ENCODE data around the gene GTSF1L.

Gene GTSF1L

DNA sequence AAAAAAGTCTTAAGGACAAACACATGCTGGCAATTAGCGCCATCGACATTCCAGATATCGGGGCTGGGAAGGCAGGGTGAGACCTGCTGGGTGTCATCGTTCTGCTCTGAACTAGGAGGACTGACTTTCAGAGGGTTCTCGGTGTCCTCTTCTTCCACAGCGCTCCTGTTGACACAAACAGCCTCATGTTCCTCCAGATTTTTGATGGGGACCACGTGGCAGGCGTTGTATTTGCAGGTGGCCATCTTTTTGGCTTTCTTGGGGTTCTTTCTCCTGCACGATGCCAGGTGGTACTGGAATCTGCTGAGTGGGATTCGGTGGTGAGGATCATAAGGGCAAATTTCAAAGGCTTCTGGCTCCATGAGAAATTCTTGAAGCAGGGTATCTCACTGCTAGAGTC lies 469 bp downstream of the GTSF1L start:
- no peak for ATAC-seq
- TF ChIP-seq BACH2 (CRISPR knock-in tag; IDR thresholded peaks at IDR 0.05; ENCODE audit: borderline replicate concordance) = no peak
- no peak for TF ChIP-seq ISL1 (CRISPR knock-in tag; IDR thresholded peaks at IDR 0.05)
- no peak for TF ChIP-seq GLIS3 (CRISPR knock-in tag; IDR thresholded peaks at IDR 0.05)
- TF ChIP-seq OSR1 (CRISPR knock-in tag; IDR thresholded peaks at IDR 0.05) = no peak
- TF ChIP-seq RARB (CRISPR knock-in tag; IDR thresholded peaks at IDR 0.05) = no peak

DNA sequence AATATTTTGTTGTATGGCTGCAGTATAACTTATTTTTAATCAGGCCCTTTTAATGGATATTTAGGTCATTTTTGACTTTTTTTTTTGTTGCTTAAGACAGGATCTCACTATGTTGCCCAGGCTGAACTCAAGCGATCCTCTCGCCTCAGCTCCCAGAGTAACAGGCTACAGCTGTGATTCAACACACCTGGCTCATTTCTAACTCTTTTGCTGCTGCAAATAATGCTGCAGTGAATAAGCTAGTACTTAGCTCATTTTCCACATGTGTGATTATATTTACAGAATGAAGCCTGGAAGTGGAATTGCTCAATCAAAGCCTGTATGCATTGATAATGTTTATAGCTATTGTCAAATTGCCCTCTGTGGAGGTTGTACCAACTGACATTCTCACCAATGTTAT lies 1.1 kb downstream of the GTSF1L start:
- no peak for ATAC-seq
- no peak for TF ChIP-seq ZFP3 (CRISPR knock-in tag; IDR thresholded peaks at IDR 0.05)
- TF ChIP-seq ISL1 (CRISPR knock-in tag; IDR thresholded peaks at IDR 0.05) = no peak
- TF ChIP-seq ZNF70 (CRISPR knock-in tag; IDR thresholded peaks at IDR 0.05) = no peak
- TF ChIP-seq CREB5 (CRISPR knock-in tag; IDR thresholded peaks at IDR 0.05; ENCODE audit: low read depth) = no peak
- no peak for TF ChIP-seq GLIS3 (CRISPR knock-in tag; IDR thresholded peaks at IDR 0.05)
- no peak for TF ChIP-seq ZFP30 (CRISPR knock-in tag; IDR thresholded peaks at IDR 0.05)
- TF ChIP-seq ZNF8 (CRISPR knock-in tag; IDR thresholded peaks at IDR 0.05) = no peak
- TF ChIP-seq TOX (CRISPR knock-in tag; IDR thresholded peaks at IDR 0.05; ENCODE audit: borderline replicate concordance) = no peak
- TF ChIP-seq BACH2 (CRISPR knock-in tag; IDR thresholded peaks at IDR 0.05; ENCODE audit: borderline replicate concordance) = no peak
- no peak for TF ChIP-seq ZNF565 (CRISPR knock-in tag; conservative IDR thresholded peaks at IDR 0.05; ENCODE audit: low read depth)
- TF ChIP-seq PPARA (CRISPR knock-in tag; IDR thresholded peaks at IDR 0.05; ENCODE audit: borderline replicate concordance) = no peak
- TF ChIP-seq, protein P1, sequence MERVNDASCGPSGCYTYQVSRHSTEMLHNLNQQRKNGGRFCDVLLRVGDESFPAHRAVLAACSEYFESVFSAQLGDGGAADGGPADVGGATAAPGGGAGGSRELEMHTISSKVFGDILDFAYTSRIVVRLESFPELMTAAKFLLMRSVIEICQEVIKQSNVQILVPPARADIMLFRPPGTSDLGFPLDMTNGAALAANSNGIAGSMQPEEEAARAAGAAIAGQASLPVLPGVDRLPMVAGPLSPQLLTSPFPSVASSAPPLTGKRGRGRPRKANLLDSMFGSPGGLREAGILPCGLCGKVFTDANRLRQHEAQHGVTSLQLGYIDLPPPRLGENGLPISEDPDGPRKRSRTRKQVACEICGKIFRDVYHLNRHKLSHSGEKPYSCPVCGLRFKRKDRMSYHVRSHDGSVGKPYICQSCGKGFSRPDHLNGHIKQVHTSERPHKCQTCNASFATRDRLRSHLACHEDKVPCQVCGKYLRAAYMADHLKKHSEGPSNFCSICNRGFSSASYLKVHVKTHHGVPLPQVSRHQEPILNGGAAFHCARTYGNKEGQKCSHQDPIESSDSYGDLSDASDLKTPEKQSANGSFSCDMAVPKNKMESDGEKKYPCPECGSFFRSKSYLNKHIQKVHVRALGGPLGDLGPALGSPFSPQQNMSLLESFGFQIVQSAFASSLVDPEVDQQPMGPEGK (CRISPR knock-in tag; IDR thresholded peaks at IDR 0.05; ENCODE audit: borderline replicate concordance) = no peak
- no peak for TF ChIP-seq TCF4 (CRISPR knock-in tag; IDR thresholded peaks at IDR 0.05; ENCODE audit: borderline replicate concordance)
- TF ChIP-seq ARNTL (CRISPR knock-in tag; IDR thresholded peaks at IDR 0.05; ENCODE audit: borderline replicate concordance, low read depth) = no peak
- no peak for TF ChIP-seq SNAI2 (CRISPR knock-in tag; IDR thresholded peaks at IDR 0.05)
- no peak for TF ChIP-seq CSDC2 (CRISPR knock-in tag; IDR thresholded peaks at IDR 0.05)
- no peak for TF ChIP-seq OSR1 (CRISPR knock-in tag; IDR thresholded peaks at IDR 0.05)
- TF ChIP-seq RARB (CRISPR knock-in tag; IDR thresholded peaks at IDR 0.05) = no peak

DNA sequence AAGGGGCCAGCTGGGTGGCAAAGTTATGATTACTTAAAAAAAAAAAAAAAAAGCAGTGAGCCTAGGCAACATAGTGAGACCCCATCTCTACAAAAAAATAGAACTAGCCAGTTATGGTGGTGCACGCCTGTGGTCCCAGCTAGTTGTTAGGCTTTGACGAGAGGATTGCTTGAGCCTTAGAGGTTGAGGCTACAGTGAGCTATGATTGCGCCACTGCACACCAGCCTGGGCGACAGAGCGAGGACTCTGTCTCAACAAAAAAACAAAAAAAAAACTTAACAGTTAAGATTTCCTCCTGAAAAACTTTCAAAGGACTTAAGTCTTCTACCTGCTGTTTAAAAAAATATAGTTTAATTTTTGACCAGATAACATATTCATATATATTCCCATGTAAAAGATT lies 2.4 kb downstream of the GTSF1L start:
- no peak for ATAC-seq

DNA sequence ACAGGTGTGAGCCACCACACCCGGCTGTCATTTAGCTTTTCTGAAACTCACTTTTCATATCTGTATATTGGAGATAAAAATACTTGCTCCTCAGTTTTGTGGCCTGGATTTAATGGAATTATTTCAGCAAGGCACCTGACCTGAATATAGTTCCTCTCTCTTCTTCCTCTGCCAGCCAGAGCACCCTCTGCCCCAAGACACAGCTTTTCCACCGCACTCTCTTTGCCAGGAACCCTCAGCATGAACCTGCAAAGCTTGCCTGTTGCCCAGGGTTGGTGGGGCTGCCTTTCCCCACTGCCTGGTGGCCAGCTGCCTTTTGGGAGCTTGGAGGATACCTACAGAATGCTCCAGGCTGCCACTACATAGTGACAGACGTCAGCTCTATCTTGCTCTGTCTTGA lies 3.1 kb downstream of the GTSF1L start:
- TF ChIP-seq ZNF8 (CRISPR knock-in tag; IDR thresholded peaks at IDR 0.05) (no peak), ARNTL (CRISPR knock-in tag; IDR thresholded peaks at IDR 0.05; ENCODE audit: borderline replicate concordance, low read depth) (no peak), SNAI2 (CRISPR knock-in tag; IDR thresholded peaks at IDR 0.05) (no peak)
- no peak for ATAC-seq

More for the DNA sequence above, 2.4 kb downstream of the GTSF1L start:
- TF ChIP-seq CREB5 (CRISPR knock-in tag; IDR thresholded peaks at IDR 0.05; ENCODE audit: low read depth) = no peak

DNA sequence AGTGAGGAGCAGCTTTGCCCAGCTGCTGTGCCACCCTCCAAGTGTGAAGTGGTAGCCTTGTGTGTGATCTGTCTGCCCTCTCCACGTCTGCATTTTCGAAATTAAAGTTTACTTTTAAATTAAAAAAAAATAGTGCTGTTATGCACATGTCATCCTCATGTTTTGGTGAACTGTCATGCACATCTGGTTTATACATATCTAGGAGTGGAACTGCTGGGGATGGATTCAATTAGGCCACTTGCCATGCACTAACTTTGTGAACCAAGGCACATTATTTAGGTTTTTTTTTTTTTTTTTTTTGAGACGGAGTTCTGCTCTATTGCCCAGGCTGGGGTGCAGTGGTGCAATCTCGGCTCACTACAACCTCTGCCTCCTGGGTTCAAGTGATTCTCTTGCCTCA lies 3.6 kb downstream of the GTSF1L start:
- TF ChIP-seq ZNF70 (CRISPR knock-in tag; IDR thresholded peaks at IDR 0.05) (no peak), TCF4 (CRISPR knock-in tag; IDR thresholded peaks at IDR 0.05; ENCODE audit: borderline replicate concordance) (peak; percentile 28; the same call in 1 of the 2 replicates)
- ATAC-seq = no peak

GRCh38 chr20:43722153-43722505 lies 4.7 kb downstream of the GTSF1L start:
- ATAC-seq = no peak
- TF ChIP-seq BACH2 (CRISPR knock-in tag; IDR thresholded peaks at IDR 0.05; ENCODE audit: borderline replicate concordance) (no peak), GLIS3 (CRISPR knock-in tag; IDR thresholded peaks at IDR 0.05) (no peak), TCF4 (CRISPR knock-in tag; IDR thresholded peaks at IDR 0.05; ENCODE audit: borderline replicate concordance) (no peak), ESRRG (CRISPR knock-in tag; IDR thresholded peaks at IDR 0.05) (no peak), RARB (CRISPR knock-in tag; IDR thresholded peaks at IDR 0.05) (no peak), ZFP3 (CRISPR knock-in tag; IDR thresholded peaks at IDR 0.05) (no peak), ZC3H10 (CRISPR knock-in tag; IDR thresholded peaks at IDR 0.05) (no peak), ARNTL (CRISPR knock-in tag; IDR thresholded peaks at IDR 0.05; ENCODE audit: borderline replicate concordance, low read depth) (no peak), OSR1 (CRISPR knock-in tag; IDR thresholded peaks at IDR 0.05) (no peak), PPARA (CRISPR knock-in tag; IDR thresholded peaks at IDR 0.05; ENCODE audit: borderline replicate concordance) (no peak), CREB5 (CRISPR knock-in tag; IDR thresholded peaks at IDR 0.05; ENCODE audit: low read depth) (no peak), CSDC2 (CRISPR knock-in tag; IDR thresholded peaks at IDR 0.05) (no peak), SNAI2 (CRISPR knock-in tag; IDR thresholded peaks at IDR 0.05) (no peak)
- TF ChIP-seq, protein P2, sequence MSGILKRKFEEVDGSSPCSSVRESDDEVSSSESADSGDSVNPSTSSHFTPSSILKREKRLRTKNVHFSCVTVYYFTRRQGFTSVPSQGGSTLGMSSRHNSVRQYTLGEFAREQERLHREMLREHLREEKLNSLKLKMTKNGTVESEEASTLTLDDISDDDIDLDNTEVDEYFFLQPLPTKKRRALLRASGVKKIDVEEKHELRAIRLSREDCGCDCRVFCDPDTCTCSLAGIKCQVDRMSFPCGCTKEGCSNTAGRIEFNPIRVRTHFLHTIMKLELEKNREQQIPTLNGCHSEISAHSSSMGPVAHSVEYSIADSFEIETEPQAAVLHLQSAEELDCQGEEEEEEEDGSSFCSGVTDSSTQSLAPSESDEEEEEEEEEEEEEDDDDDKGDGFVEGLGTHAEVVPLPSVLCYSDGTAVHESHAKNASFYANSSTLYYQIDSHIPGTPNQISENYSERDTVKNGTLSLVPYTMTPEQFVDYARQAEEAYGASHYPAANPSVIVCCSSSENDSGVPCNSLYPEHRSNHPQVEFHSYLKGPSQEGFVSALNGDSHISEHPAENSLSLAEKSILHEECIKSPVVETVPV (CRISPR knock-in tag; IDR thresholded peaks at IDR 0.05) = no peak
- TF ChIP-seq, protein P3, sequence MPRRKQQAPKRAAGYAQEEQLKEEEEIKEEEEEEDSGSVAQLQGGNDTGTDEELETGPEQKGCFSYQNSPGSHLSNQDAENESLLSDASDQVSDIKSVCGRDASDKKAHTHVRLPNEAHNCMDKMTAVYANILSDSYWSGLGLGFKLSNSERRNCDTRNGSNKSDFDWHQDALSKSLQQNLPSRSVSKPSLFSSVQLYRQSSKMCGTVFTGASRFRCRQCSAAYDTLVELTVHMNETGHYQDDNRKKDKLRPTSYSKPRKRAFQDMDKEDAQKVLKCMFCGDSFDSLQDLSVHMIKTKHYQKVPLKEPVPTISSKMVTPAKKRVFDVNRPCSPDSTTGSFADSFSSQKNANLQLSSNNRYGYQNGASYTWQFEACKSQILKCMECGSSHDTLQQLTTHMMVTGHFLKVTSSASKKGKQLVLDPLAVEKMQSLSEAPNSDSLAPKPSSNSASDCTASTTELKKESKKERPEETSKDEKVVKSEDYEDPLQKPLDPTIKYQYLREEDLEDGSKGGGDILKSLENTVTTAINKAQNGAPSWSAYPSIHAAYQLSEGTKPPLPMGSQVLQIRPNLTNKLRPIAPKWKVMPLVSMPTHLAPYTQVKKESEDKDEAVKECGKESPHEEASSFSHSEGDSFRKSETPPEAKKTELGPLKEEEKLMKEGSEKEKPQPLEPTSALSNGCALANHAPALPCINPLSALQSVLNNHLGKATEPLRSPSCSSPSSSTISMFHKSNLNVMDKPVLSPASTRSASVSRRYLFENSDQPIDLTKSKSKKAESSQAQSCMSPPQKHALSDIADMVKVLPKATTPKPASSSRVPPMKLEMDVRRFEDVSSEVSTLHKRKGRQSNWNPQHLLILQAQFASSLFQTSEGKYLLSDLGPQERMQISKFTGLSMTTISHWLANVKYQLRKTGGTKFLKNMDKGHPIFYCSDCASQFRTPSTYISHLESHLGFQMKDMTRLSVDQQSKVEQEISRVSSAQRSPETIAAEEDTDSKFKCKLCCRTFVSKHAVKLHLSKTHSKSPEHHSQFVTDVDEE (CRISPR knock-in tag; IDR thresholded peaks at IDR 0.05) = no peak
